ENCODE measurements around the gene TMEM50B.
A peak's percentile ranks its signal among the peaks of the same experiment; 100 is the strongest.

The TMEM50B gene

GRCh38 chr21:33495743-33496142 is 16.0 kb upstream of the TMEM50B start:
- Histone ChIP-seq H3K4me3 (replicated peaks; ENCODE audit: insufficient read depth, low read length) (no peak overlapping the region), H3K27ac (replicated peaks) (no peak overlapping the region), H3K27me3 (ENCODE audit: insufficient read depth, poor library complexity, severe bottlenecking) (no peaks in the 10 kb centered on the region)
- no peak for DNase-seq (ENCODE audit: low read depth in 1 of 2, low spot score in 1 of 2)
- TF ChIP-seq GABPA (IDR thresholded peaks at IDR 0.05; ENCODE audit: low read depth): no peak
- TF ChIP-seq, protein P1, sequence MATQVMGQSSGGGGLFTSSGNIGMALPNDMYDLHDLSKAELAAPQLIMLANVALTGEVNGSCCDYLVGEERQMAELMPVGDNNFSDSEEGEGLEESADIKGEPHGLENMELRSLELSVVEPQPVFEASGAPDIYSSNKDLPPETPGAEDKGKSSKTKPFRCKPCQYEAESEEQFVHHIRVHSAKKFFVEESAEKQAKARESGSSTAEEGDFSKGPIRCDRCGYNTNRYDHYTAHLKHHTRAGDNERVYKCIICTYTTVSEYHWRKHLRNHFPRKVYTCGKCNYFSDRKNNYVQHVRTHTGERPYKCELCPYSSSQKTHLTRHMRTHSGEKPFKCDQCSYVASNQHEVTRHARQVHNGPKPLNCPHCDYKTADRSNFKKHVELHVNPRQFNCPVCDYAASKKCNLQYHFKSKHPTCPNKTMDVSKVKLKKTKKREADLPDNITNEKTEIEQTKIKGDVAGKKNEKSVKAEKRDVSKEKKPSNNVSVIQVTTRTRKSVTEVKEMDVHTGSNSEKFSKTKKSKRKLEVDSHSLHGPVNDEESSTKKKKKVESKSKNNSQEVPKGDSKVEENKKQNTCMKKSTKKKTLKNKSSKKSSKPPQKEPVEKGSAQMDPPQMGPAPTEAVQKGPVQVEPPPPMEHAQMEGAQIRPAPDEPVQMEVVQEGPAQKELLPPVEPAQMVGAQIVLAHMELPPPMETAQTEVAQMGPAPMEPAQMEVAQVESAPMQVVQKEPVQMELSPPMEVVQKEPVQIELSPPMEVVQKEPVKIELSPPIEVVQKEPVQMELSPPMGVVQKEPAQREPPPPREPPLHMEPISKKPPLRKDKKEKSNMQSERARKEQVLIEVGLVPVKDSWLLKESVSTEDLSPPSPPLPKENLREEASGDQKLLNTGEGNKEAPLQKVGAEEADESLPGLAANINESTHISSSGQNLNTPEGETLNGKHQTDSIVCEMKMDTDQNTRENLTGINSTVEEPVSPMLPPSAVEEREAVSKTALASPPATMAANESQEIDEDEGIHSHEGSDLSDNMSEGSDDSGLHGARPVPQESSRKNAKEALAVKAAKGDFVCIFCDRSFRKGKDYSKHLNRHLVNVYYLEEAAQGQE (IDR thresholded peaks at IDR 0.05; ENCODE audit: insufficient replicate concordance, low read depth): no peak
- TF ChIP-seq POLR2AphosphoS5 (IDR thresholded peaks at IDR 0.05; ENCODE audit: low read depth): no peak
- no peak for TF ChIP-seq CTCF (IDR thresholded peaks at IDR 0.05; ENCODE audit: insufficient read depth, low read length)
- no peak for TF ChIP-seq SPI1 (IDR thresholded peaks at IDR 0.05; ENCODE audit: borderline replicate concordance, low read depth)

DNA sequence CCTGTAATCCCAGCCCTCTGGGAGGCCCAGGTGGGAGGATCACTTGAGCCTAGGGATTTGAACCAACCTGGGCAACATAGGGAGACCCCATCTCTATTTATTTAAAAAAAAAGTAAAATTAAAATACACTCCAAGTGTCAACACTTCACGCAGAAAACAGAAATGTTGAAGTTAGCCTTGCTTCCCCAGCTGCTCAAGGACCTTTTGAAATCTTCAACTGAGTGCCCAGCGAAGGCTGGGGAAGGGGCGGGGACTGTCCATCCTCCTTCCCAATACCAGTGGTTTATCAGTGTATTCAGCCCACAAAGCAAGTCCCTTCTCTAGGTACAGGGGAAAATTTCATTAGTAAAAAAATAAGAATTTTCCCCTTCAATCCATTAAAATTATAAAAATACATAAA is 14.0 kb upstream of the TMEM50B start:
- Histone ChIP-seq H3K4me3 (replicated peaks; ENCODE audit: insufficient read depth, low read length) (no peak overlapping the region), H3K27ac (replicated peaks) (no peak overlapping the region), H3K27me3 (ENCODE audit: insufficient read depth, poor library complexity, severe bottlenecking) (no peaks in the 10 kb centered on the region)
- TF ChIP-seq SPI1 (IDR thresholded peaks at IDR 0.05; ENCODE audit: borderline replicate concordance, low read depth) (no peak), GABPA (IDR thresholded peaks at IDR 0.05; ENCODE audit: low read depth) (no peak), CTCF (IDR thresholded peaks at IDR 0.05; ENCODE audit: insufficient read depth, low read length) (no peak), POLR2AphosphoS5 (IDR thresholded peaks at IDR 0.05; ENCODE audit: low read depth) (no peak)
- TF ChIP-seq, protein P1 (IDR thresholded peaks at IDR 0.05; ENCODE audit: insufficient replicate concordance, low read depth): no peak
- DNase-seq (ENCODE audit: low read depth in 1 of 2, low spot score in 1 of 2): peak in 1 of 2 experiments; percentile 39

GRCh38 chr21:33492571-33492970 is 12.8 kb upstream of the TMEM50B start:
- TF ChIP-seq CTCF (IDR thresholded peaks at IDR 0.05; ENCODE audit: insufficient read depth, low read length) (no peak), GABPA (IDR thresholded peaks at IDR 0.05; ENCODE audit: low read depth) (no peak), SPI1 (IDR thresholded peaks at IDR 0.05; ENCODE audit: borderline replicate concordance, low read depth) (no peak), POLR2AphosphoS5 (IDR thresholded peaks at IDR 0.05; ENCODE audit: low read depth) (no peak)
- TF ChIP-seq, protein P1 (IDR thresholded peaks at IDR 0.05; ENCODE audit: insufficient replicate concordance, low read depth): no peak

More at GRCh38 chr21:33492571-33492970, 12.8 kb upstream of the TMEM50B start:
- no peaks in the 10 kb centered on the region for H3K27me3 ChIP-seq (ENCODE audit: insufficient read depth, poor library complexity, severe bottlenecking)
- peak; percentile 54 to 62 for DNase-seq (ENCODE audit: low read depth in 1 of 2, low spot score in 1 of 2)
- H3K27ac ChIP-seq (replicated peaks): no peak overlapping the region; the same call in none of the 2 replicates
- no peak overlapping the region for H3K4me3 ChIP-seq (replicated peaks; ENCODE audit: insufficient read depth, low read length)
